Measurements from ENCODE around the gene MSRB1. TPM values are rescaled to one million over a fixed set of nuclear protein-coding genes. Genes with fewer than 3 reads are reported as not detected.

MSRB1 gene
- total and polyA plus RNA-seq, 8 donors = 9.8 to 66.7 (median 14.9) TPM

- Histone ChIP-seq H3K9me3 (no peaks in the 10 kb centered on the region), H3K4me1 (no peaks in the 10 kb centered on the region), H3K36me3 (no peaks in the 10 kb centered on the region), H3K4me3 (no peak overlapping the region), H3K27me3 (peaks cover 0 to 70% of the 10 kb centered on the region in 2 donors), H3K27ac (no peak overlapping the region)
- ATAC-seq (peak; percentile 54), DNase-seq (no peak)
- intact Hi-C loops (cut with DNase I) = no loop called here
- no peak for TF ChIP-seq CTCF (IDR thresholded peaks at IDR 0.05)
These were observed 33.3 kb downstream of the MSRB1 start for GRCh38 chr16:1909561-1910231.

GRCh38 chr16:1908983-1909382, 34.0 kb downstream of the MSRB1 start:
- Histone ChIP-seq H3K4me3 (no peak overlapping the region), H3K27me3 (peaks cover 0 to 70% of the 10 kb centered on the region in 2 donors), H3K27ac (no peak overlapping the region), H3K4me1 (no peaks in the 10 kb centered on the region), H3K9me3 (no peaks in the 10 kb centered on the region), H3K36me3 (no peaks in the 10 kb centered on the region)
- ATAC-seq (no peak), DNase-seq (no peak)
- intact Hi-C loops (cut with DNase I) = no loop called here
- TF ChIP-seq CTCF (IDR thresholded peaks at IDR 0.05) = no peak

GRCh38 chr16:1908184-1908583, 34.8 kb downstream of the MSRB1 start:
- Histone ChIP-seq H3K4me3 (no peak overlapping the region), H3K4me1 (no peaks in the 10 kb centered on the region), H3K36me3 (no peaks in the 10 kb centered on the region), H3K27me3 (peaks cover 0 to 70% of the 10 kb centered on the region in 2 donors), H3K9me3 (no peaks in the 10 kb centered on the region), H3K27ac (no peak overlapping the region)
- no peak for ATAC-seq
- no peak for DNase-seq
- TF ChIP-seq CTCF (IDR thresholded peaks at IDR 0.05) = no peak
- intact Hi-C loops (cut with DNase I) = no loop called here

- DNase-seq = no peak
- H3K27me3 ChIP-seq = peaks cover 0 to 72% of the 10 kb centered on the region in 2 donors
These were observed 35.7 kb downstream of the MSRB1 start for GRCh38 chr16:1907226-1907860.

More at GRCh38 chr16:1907226-1907860, 35.7 kb downstream of the MSRB1 start:
- H3K27ac ChIP-seq = no peak overlapping the region
- H3K36me3 ChIP-seq = no peaks in the 10 kb centered on the region
- H3K4me1 ChIP-seq = no peaks in the 10 kb centered on the region
- no peak for TF ChIP-seq CTCF (IDR thresholded peaks at IDR 0.05)
- intact Hi-C loops (cut with DNase I) = no loop called here
- ATAC-seq = no peak
- H3K9me3 ChIP-seq = no peaks in the 10 kb centered on the region
- no peak overlapping the region for H3K4me3 ChIP-seq
